DND-41 (cell line): ENCODE data around the gene HS3ST3A1.

ENCODE experiments used
- CTCF ChIP-seq: IDR thresholded peaks from 2 replicates; pipeline ENCODE4 v1.5.1; 2012; ENCODE audit warnings: borderline replicate concordance, low read length, moderate library complexity, mild to moderate bottlenecking; ENCODE audit not compliant: poor library complexity, severe bottlenecking; ENCODE audit errors: extremely low read depth
- EZH2 ChIP-seq: IDR thresholded peaks from 3 replicates; pipeline ENCODE4 v1.6.1; 2012; ENCODE audit warnings: borderline replicate concordance, low read depth, mild to moderate bottlenecking, moderate library complexity, low read length, inconsistent platforms; ENCODE audit not compliant: severe bottlenecking

GRCh38 chr17:13541032-13541480, 60.7 kb downstream of the HS3ST3A1 start:
- no peak for TF ChIP-seq CTCF
- TF ChIP-seq EZH2 = no peak
